WTC11 (cell line): ENCODE data around the gene RPS8. TPM values are rescaled to one million over a fixed set of nuclear protein-coding genes. Genes with fewer than 3 reads are reported as not detected.
A peak's percentile ranks its signal among the peaks of the same experiment; 100 is the strongest.

Source experiments
- CREB1 ChIP-seq: sonication (generic); formaldehyde crosslinking; IDR thresholded peaks from 2 replicates; pipeline ENCODE4 v1.8.0; 2023; ENCODE audit warnings: mild to moderate bottlenecking, missing genetic modification reagents
- ETV6 ChIP-seq: sonication (generic); formaldehyde crosslinking; IDR thresholded peaks from 2 replicates; pipeline ENCODE4 v1.8.1; 2022; ENCODE audit warnings: mild to moderate bottlenecking, missing genetic modification reagents
- FOXP1 ChIP-seq: sonication (generic); formaldehyde crosslinking; IDR thresholded peaks from 2 replicates; pipeline ENCODE4 v1.8.0; 2022; ENCODE audit warnings: missing genetic modification reagents, mild to moderate bottlenecking, moderate library complexity, borderline replicate concordance
- GABPB1 ChIP-seq: sonication (generic); formaldehyde crosslinking; IDR thresholded peaks from 2 replicates; pipeline ENCODE4 v1.8.1; 2023; ENCODE audit warnings: mild to moderate bottlenecking, missing genetic modification reagents
- GTF2I ChIP-seq: fragments of 250-450 bp; sonication (Bioruptor Pico); conservative IDR thresholded peaks from 2 replicates; pipeline ENCODE4 v1.4.0; 2021; ENCODE audit warnings: mild to moderate bottlenecking
- IRF2 ChIP-seq: sonication (generic); formaldehyde crosslinking; IDR thresholded peaks from 2 replicates; pipeline ENCODE4 v1.8.0; 2022; ENCODE audit warnings: low read depth, missing genetic modification reagents, borderline replicate concordance
- KAT7 ChIP-seq: sonication (generic); formaldehyde crosslinking; IDR thresholded peaks from 2 replicates; pipeline ENCODE4 v1.8.1; 2023; ENCODE audit warnings: missing genetic modification reagents, mild to moderate bottlenecking, borderline replicate concordance
- MXD4 ChIP-seq: fragments of 250-450 bp; sonication (Bioruptor Pico); IDR thresholded peaks from 2 replicates; pipeline ENCODE4 v1.8.0; 2021; ENCODE audit warnings: mild to moderate bottlenecking, moderate library complexity, borderline replicate concordance
- MYBL2 ChIP-seq: sonication (generic); formaldehyde crosslinking; IDR thresholded peaks from 2 replicates; pipeline ENCODE4 v1.8.1; 2023; ENCODE audit warnings: mild to moderate bottlenecking, moderate library complexity, missing genetic modification reagents
- NFYB ChIP-seq: sonication (generic); formaldehyde crosslinking; conservative IDR thresholded peaks from 2 replicates; pipeline ENCODE4 v1.8.0; 2022; ENCODE audit warnings: low read depth, missing genetic modification reagents
- RELA ChIP-seq: sonication (generic); formaldehyde crosslinking; IDR thresholded peaks from 2 replicates; pipeline ENCODE4 v1.8.1; 2022; ENCODE audit warnings: missing genetic modification reagents, mild to moderate bottlenecking, borderline replicate concordance
- SOX15 ChIP-seq: fragments of 250-450 bp; sonication (Bioruptor Pico); IDR thresholded peaks from 2 replicates; pipeline ENCODE4 v1.9.0; 2021; ENCODE audit warnings: mild to moderate bottlenecking
- ZNF138 ChIP-seq: sonication (generic); formaldehyde crosslinking; conservative IDR thresholded peaks from 2 replicates; pipeline ENCODE4 v1.8.1; 2022; ENCODE audit warnings: mild to moderate bottlenecking, moderate library complexity, missing genetic modification reagents
- ZNF232 ChIP-seq: sonication (generic); formaldehyde crosslinking; IDR thresholded peaks from 2 replicates; pipeline ENCODE4 v1.8.0; 2022; ENCODE audit warnings: mild to moderate bottlenecking, missing genetic modification reagents
- ZNF263 ChIP-seq: sonication (generic); formaldehyde crosslinking; IDR thresholded peaks from 2 replicates; pipeline ENCODE4 v1.8.1; 2022; ENCODE audit warnings: low read depth, mild to moderate bottlenecking, moderate library complexity, missing genetic modification reagents
- ZNF317 ChIP-seq: sonication (generic); formaldehyde crosslinking; IDR thresholded peaks from 2 replicates; pipeline ENCODE4 v1.8.1; 2023; ENCODE audit warnings: low read depth, mild to moderate bottlenecking, moderate library complexity, missing genetic modification reagents, borderline replicate concordance
- total RNA-seq: library from RNA; stranded (reverse); gene quantifications from 3 replicates; pipeline ENCODE4 v1.2.3, GENCODE V29; 2021
- TF ChIP-seq, protein P1 (sequence below): sonication (generic); formaldehyde crosslinking; IDR thresholded peaks from 2 replicates; pipeline ENCODE4 v1.8.1; 2022; ENCODE audit warnings: missing genetic modification reagents, borderline replicate concordance
- TF ChIP-seq, protein P2 (sequence below): sonication (generic); formaldehyde crosslinking; IDR thresholded peaks from 2 replicates; pipeline ENCODE4 v1.8.1; 2022; ENCODE audit warnings: low read depth, mild to moderate bottlenecking, moderate library complexity, missing genetic modification reagents, borderline replicate concordance
- TF ChIP-seq, protein P3 (sequence below): sonication (generic); formaldehyde crosslinking; IDR thresholded peaks from 2 replicates; pipeline ENCODE4 v1.8.1; 2023; ENCODE audit warnings: mild to moderate bottlenecking, missing genetic modification reagents
- TF ChIP-seq, protein P4 (sequence below): sonication (generic); formaldehyde crosslinking; IDR thresholded peaks from 2 replicates; pipeline ENCODE4 v1.8.0; 2023; ENCODE audit warnings: missing genetic modification reagents
- TF ChIP-seq, protein P5 (sequence below): sonication (generic); formaldehyde crosslinking; IDR thresholded peaks from 2 replicates; pipeline ENCODE4 v1.8.1; 2023; ENCODE audit warnings: mild to moderate bottlenecking, missing genetic modification reagents, moderate library complexity
- TF ChIP-seq, protein P6 (sequence below): sonication (generic); formaldehyde crosslinking; IDR thresholded peaks from 2 replicates; pipeline ENCODE4 v1.8.1; 2023; ENCODE audit warnings: mild to moderate bottlenecking, missing genetic modification reagents, borderline replicate concordance
- TF ChIP-seq, protein P7 (sequence below): fragments of 250-450 bp; sonication (Bioruptor Pico); IDR thresholded peaks from 2 replicates; pipeline ENCODE4 v1.8.0; 2021; ENCODE audit warnings: mild to moderate bottlenecking
- TF ChIP-seq, protein P8 (sequence below): sonication (generic); formaldehyde crosslinking; IDR thresholded peaks from 2 replicates; pipeline ENCODE4 v1.8.0; 2023; ENCODE audit warnings: mild to moderate bottlenecking, missing genetic modification reagents

RPS8 gene
- total RNA-seq, 1 experiment from 2014 or later = 2,343 TPM

DNA sequence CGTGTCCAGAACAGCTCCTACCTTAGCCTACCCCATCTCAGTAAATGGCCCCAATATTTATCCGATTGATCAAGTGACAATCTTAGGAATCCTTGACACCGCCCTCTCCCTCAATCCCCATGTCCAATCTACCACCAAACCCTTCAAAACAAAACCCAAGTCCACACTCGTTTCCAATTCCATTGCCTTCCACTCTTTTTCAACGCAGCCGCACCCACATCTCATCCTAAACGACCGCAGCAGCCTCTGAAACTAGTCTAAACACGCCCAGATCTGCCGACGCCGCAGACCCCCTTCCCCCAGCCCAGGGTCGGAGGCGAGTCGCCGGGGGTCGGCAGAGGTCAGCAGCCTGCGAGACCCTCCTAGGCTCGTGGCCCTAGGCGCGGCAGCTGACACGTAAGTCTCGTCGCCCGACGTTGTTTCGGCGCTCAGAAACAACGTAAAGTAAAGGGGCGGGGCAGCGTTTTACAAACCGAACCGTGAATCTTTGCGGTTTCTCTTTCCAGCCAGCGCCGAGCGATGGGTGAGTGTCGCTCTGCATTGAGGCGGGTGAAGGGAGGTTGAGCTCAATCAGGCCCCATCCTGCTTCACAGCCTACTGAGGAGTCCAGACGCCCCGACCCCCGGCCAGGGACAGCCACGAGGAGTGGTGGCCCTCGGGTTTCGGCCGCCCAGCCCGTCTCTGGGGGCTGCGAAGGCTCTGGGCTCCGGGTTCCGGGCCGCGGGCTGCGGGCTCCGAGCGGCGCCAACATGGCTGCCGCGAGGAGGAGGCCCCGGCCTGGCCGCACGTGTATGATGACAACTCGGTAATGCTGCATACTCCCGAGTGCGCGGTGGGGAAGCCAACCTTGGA, at the start of gene RPS8 (continued):
- TF ChIP-seq, protein P1, sequence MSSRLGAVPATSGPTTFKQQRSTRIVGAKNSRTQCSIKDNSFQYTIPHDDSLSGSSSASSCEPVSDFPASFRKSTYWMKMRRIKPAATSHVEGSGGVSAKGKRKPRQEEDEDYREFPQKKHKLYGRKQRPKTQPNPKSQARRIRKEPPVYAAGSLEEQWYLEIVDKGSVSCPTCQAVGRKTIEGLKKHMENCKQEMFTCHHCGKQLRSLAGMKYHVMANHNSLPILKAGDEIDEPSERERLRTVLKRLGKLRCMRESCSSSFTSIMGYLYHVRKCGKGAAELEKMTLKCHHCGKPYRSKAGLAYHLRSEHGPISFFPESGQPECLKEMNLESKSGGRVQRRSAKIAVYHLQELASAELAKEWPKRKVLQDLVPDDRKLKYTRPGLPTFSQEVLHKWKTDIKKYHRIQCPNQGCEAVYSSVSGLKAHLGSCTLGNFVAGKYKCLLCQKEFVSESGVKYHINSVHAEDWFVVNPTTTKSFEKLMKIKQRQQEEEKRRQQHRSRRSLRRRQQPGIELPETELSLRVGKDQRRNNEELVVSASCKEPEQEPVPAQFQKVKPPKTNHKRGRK (CRISPR knock-in tag) = no peak
- TF ChIP-seq, protein P2, sequence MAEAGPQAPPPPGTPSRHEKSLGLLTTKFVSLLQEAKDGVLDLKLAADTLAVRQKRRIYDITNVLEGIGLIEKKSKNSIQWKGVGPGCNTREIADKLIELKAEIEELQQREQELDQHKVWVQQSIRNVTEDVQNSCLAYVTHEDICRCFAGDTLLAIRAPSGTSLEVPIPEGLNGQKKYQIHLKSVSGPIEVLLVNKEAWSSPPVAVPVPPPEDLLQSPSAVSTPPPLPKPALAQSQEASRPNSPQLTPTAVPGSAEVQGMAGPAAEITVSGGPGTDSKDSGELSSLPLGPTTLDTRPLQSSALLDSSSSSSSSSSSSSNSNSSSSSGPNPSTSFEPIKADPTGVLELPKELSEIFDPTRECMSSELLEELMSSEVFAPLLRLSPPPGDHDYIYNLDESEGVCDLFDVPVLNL (CRISPR knock-in tag) = no peak; the same call in 1 of the 2 replicates
- TF ChIP-seq, protein P3, sequence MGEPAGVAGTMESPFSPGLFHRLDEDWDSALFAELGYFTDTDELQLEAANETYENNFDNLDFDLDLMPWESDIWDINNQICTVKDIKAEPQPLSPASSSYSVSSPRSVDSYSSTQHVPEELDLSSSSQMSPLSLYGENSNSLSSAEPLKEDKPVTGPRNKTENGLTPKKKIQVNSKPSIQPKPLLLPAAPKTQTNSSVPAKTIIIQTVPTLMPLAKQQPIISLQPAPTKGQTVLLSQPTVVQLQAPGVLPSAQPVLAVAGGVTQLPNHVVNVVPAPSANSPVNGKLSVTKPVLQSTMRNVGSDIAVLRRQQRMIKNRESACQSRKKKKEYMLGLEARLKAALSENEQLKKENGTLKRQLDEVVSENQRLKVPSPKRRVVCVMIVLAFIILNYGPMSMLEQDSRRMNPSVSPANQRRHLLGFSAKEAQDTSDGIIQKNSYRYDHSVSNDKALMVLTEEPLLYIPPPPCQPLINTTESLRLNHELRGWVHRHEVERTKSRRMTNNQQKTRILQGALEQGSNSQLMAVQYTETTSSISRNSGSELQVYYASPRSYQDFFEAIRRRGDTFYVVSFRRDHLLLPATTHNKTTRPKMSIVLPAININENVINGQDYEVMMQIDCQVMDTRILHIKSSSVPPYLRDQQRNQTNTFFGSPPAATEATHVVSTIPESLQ (CRISPR knock-in tag) = no peak
- TF ChIP-seq ZNF263 (CRISPR knock-in tag) = no peak
- TF ChIP-seq ZNF317 (CRISPR knock-in tag) = no peak
- TF ChIP-seq ZNF138 (CRISPR knock-in tag) = no peak
- TF ChIP-seq, protein P4, sequence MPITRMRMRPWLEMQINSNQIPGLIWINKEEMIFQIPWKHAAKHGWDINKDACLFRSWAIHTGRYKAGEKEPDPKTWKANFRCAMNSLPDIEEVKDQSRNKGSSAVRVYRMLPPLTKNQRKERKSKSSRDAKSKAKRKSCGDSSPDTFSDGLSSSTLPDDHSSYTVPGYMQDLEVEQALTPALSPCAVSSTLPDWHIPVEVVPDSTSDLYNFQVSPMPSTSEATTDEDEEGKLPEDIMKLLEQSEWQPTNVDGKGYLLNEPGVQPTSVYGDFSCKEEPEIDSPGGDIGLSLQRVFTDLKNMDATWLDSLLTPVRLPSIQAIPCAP (CRISPR knock-in tag) = no peak
- TF ChIP-seq, protein P5, sequence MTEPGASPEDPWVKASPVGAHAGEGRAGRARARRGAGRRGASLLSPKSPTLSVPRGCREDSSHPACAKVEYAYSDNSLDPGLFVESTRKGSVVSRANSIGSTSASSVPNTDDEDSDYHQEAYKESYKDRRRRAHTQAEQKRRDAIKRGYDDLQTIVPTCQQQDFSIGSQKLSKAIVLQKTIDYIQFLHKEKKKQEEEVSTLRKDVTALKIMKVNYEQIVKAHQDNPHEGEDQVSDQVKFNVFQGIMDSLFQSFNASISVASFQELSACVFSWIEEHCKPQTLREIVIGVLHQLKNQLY (CRISPR knock-in tag) = no peak
- TF ChIP-seq RELA (CRISPR knock-in tag) = 0 out of 2 replicates have a peak, but pooled peaks have one; percentile 22
- TF ChIP-seq NFYB (CRISPR knock-in tag) = no peak
- TF ChIP-seq CREB1 (CRISPR knock-in tag) = peak; percentile 94; the same call in 1 of the 2 replicates
- TF ChIP-seq MXD4 = no peak
- TF ChIP-seq SOX15 (CRISPR knock-in tag) = no peak
- TF ChIP-seq, protein P6, sequence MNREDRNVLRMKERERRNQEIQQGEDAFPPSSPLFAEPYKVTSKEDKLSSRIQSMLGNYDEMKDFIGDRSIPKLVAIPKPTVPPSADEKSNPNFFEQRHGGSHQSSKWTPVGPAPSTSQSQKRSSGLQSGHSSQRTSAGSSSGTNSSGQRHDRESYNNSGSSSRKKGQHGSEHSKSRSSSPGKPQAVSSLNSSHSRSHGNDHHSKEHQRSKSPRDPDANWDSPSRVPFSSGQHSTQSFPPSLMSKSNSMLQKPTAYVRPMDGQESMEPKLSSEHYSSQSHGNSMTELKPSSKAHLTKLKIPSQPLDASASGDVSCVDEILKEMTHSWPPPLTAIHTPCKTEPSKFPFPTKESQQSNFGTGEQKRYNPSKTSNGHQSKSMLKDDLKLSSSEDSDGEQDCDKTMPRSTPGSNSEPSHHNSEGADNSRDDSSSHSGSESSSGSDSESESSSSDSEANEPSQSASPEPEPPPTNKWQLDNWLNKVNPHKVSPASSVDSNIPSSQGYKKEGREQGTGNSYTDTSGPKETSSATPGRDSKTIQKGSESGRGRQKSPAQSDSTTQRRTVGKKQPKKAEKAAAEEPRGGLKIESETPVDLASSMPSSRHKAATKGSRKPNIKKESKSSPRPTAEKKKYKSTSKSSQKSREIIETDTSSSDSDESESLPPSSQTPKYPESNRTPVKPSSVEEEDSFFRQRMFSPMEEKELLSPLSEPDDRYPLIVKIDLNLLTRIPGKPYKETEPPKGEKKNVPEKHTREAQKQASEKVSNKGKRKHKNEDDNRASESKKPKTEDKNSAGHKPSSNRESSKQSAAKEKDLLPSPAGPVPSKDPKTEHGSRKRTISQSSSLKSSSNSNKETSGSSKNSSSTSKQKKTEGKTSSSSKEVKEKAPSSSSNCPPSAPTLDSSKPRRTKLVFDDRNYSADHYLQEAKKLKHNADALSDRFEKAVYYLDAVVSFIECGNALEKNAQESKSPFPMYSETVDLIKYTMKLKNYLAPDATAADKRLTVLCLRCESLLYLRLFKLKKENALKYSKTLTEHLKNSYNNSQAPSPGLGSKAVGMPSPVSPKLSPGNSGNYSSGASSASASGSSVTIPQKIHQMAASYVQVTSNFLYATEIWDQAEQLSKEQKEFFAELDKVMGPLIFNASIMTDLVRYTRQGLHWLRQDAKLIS (CRISPR knock-in tag) = no peak
- TF ChIP-seq MYBL2 = peak; percentile 75; the same call in 1 of the 2 replicates
- TF ChIP-seq GTF2I = no peak
- TF ChIP-seq, protein P7, sequence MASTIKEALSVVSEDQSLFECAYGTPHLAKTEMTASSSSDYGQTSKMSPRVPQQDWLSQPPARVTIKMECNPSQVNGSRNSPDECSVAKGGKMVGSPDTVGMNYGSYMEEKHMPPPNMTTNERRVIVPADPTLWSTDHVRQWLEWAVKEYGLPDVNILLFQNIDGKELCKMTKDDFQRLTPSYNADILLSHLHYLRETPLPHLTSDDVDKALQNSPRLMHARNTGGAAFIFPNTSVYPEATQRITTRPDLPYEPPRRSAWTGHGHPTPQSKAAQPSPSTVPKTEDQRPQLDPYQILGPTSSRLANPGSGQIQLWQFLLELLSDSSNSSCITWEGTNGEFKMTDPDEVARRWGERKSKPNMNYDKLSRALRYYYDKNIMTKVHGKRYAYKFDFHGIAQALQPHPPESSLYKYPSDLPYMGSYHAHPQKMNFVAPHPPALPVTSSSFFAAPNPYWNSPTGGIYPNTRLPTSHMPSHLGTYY (CRISPR knock-in tag) = no peak
- peak; percentile 22 for TF ChIP-seq FOXP1 (CRISPR knock-in tag)
- TF ChIP-seq ETV6 = peak; percentile 63
- TF ChIP-seq KAT7 (CRISPR knock-in tag) = peak; percentile 89
- no peak for TF ChIP-seq IRF2
- TF ChIP-seq ZNF232 (CRISPR knock-in tag) = peak; percentile 75
- TF ChIP-seq, protein P8, sequence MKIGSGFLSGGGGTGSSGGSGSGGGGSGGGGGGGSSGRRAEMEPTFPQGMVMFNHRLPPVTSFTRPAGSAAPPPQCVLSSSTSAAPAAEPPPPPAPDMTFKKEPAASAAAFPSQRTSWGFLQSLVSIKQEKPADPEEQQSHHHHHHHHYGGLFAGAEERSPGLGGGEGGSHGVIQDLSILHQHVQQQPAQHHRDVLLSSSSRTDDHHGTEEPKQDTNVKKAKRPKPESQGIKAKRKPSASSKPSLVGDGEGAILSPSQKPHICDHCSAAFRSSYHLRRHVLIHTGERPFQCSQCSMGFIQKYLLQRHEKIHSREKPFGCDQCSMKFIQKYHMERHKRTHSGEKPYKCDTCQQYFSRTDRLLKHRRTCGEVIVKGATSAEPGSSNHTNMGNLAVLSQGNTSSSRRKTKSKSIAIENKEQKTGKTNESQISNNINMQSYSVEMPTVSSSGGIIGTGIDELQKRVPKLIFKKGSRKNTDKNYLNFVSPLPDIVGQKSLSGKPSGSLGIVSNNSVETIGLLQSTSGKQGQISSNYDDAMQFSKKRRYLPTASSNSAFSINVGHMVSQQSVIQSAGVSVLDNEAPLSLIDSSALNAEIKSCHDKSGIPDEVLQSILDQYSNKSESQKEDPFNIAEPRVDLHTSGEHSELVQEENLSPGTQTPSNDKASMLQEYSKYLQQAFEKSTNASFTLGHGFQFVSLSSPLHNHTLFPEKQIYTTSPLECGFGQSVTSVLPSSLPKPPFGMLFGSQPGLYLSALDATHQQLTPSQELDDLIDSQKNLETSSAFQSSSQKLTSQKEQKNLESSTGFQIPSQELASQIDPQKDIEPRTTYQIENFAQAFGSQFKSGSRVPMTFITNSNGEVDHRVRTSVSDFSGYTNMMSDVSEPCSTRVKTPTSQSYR = peak; percentile 31; the same call in 1 of the 2 replicates
- TF ChIP-seq GABPB1 (CRISPR knock-in tag) = peak; percentile 72
